ENCODE data around the gene EHHADH.
"Not testable (repeated sequence)": the region's sequence is repeated elsewhere in the genome, so short reads cannot be mapped to it uniquely, and the experiment has no call there.

EHHADH gene

GRCh38 chr3:185251272-185251671, 2.6 kb downstream of the EHHADH start:
- no peak for DNase-seq (ENCODE audit: low spot score)

GRCh38 chr3:185250653-185251052, 3.2 kb downstream of the EHHADH start:
- no peak for DNase-seq (ENCODE audit: low spot score)

- no peak for DNase-seq (ENCODE audit: low spot score)
Observed at GRCh38 chr3:185250247-185250646, 3.6 kb downstream of the EHHADH start.

GRCh38 chr3:185242642-185243041, 11.2 kb downstream of the EHHADH start:
- no peak for DNase-seq (ENCODE audit: low spot score)

GRCh38 chr3:185236969-185237368, 16.9 kb downstream of the EHHADH start:
- DNase-seq (ENCODE audit: low spot score) = no peak

GRCh38 chr3:185233328-185233727, 20.5 kb downstream of the EHHADH start:
- no peak for DNase-seq (ENCODE audit: low spot score)

GRCh38 chr3:185226526-185226925, 27.3 kb downstream of the EHHADH start:
- DNase-seq (ENCODE audit: low spot score) = not testable (repeated sequence)

GRCh38 chr3:185225523-185225922, 28.3 kb downstream of the EHHADH start:
- no peak for DNase-seq (ENCODE audit: low spot score)

GRCh38 chr3:185225080-185225479, 28.8 kb downstream of the EHHADH start:
- no peak for DNase-seq (ENCODE audit: low spot score)

GRCh38 chr3:185221203-185221602, 32.6 kb downstream of the EHHADH start:
- DNase-seq (ENCODE audit: low spot score) = no peak

GRCh38 chr3:185216607-185216958, 37.3 kb downstream of the EHHADH start:
- peak; percentile 53 for DNase-seq (ENCODE audit: low spot score)

GRCh38 chr3:185215873-185216606, 37.8 kb downstream of the EHHADH start:
- peak; percentile 10 for DNase-seq (ENCODE audit: low spot score)

- no peak for DNase-seq (ENCODE audit: low spot score)
Observed at GRCh38 chr3:185212559-185212958, 41.3 kb downstream of the EHHADH start.

GRCh38 chr3:185212086-185212485, 41.8 kb downstream of the EHHADH start:
- no peak for DNase-seq (ENCODE audit: low spot score)

GRCh38 chr3:185210621-185211142, 43.2 kb downstream of the EHHADH start:
- DNase-seq (ENCODE audit: low spot score) = peak; percentile 8

- DNase-seq (ENCODE audit: low spot score) = no peak
Observed at GRCh38 chr3:185208823-185209222, 45.0 kb downstream of the EHHADH start.

GRCh38 chr3:185207931-185208746, 45.7 kb downstream of the EHHADH start:
- no peak for DNase-seq (ENCODE audit: low spot score)

GRCh38 chr3:185207481-185207880, 46.4 kb downstream of the EHHADH start:
- DNase-seq (ENCODE audit: low spot score) = peak; percentile 5

GRCh38 chr3:185205865-185206264, 48.0 kb downstream of the EHHADH start:
- DNase-seq (ENCODE audit: low spot score) = no peak

GRCh38 chr3:185204894-185205293, 49.0 kb downstream of the EHHADH start:
- DNase-seq (ENCODE audit: low spot score) = no peak

- DNase-seq (ENCODE audit: low spot score) = no peak
Observed at GRCh38 chr3:185200639-185201038, 53.2 kb downstream of the EHHADH start.

GRCh38 chr3:185199671-185200070, 54.2 kb downstream of the EHHADH start:
- no peak for DNase-seq (ENCODE audit: low spot score)

GRCh38 chr3:185199206-185199605, 54.6 kb downstream of the EHHADH start:
- DNase-seq (ENCODE audit: low spot score) = no peak

Measured in Ammon's horn (tissue), 1 donor.